B cell (primary cell): ENCODE results near the gene ZNF335.
"Not testable (repeated sequence)": the region's sequence is repeated elsewhere in the genome, so short reads cannot be mapped to it uniquely, and the experiment has no call there.

Experiments
- EZH2 ChIP-seq: IDR thresholded peaks from 2 replicates; pipeline ENCODE4 v1.6.1; 2012; ENCODE audit warnings: borderline replicate concordance, low read depth, mild to moderate bottlenecking, moderate library complexity, low read length; ENCODE audit not compliant: insufficient read depth, poor library complexity, severe bottlenecking
- TF ChIP-seq, protein P1 (sequence below): fragments of 200-600 bp; IDR thresholded peaks from one replicate; pipeline ENCODE4 v1.8.0; 2022; ENCODE audit warnings: antibody characterized with exemption, mild to moderate bottlenecking

DNA sequence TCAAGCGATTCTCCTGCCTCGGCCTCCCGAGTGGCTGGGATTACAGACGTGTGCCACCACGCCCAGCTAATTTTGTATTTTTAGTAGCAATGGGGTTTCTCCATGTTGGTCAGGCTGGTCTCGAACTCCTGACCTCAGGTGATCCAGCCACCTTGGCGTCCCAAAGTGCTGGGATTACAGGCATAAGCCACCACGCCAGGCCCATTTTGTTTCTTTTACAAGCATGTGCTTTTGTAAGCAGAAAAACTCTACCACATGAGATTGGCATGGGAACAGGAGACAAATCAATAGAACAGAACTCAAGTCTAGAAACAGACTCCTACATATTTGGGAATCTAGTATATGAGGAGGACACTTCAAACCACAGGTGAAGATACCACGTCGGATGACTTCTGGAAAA lies 15.7 kb downstream of the ZNF335 start:
- TF ChIP-seq, protein P1, sequence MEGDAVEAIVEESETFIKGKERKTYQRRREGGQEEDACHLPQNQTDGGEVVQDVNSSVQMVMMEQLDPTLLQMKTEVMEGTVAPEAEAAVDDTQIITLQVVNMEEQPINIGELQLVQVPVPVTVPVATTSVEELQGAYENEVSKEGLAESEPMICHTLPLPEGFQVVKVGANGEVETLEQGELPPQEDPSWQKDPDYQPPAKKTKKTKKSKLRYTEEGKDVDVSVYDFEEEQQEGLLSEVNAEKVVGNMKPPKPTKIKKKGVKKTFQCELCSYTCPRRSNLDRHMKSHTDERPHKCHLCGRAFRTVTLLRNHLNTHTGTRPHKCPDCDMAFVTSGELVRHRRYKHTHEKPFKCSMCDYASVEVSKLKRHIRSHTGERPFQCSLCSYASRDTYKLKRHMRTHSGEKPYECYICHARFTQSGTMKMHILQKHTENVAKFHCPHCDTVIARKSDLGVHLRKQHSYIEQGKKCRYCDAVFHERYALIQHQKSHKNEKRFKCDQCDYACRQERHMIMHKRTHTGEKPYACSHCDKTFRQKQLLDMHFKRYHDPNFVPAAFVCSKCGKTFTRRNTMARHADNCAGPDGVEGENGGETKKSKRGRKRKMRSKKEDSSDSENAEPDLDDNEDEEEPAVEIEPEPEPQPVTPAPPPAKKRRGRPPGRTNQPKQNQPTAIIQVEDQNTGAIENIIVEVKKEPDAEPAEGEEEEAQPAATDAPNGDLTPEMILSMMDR, result not testable (repeated sequence)
- TF ChIP-seq EZH2, result not testable (repeated sequence)
